Measurements from ENCODE around the gene DES. TPM values are rescaled to one million over a fixed set of nuclear protein-coding genes. Genes with fewer than 3 reads are reported as not detected.

DES gene
- total and polyA plus RNA-seq, 9 of the 15 experiments (the other 6 are each of a cell fraction or from before 2014, with no cell fraction given) = 2.5 to 58.9 (median 21.9) TPM

GRCh38 chr2:219447242-219448098, 29.3 kb downstream of the DES start (continued):
- TF ChIP-seq, protein P1, sequence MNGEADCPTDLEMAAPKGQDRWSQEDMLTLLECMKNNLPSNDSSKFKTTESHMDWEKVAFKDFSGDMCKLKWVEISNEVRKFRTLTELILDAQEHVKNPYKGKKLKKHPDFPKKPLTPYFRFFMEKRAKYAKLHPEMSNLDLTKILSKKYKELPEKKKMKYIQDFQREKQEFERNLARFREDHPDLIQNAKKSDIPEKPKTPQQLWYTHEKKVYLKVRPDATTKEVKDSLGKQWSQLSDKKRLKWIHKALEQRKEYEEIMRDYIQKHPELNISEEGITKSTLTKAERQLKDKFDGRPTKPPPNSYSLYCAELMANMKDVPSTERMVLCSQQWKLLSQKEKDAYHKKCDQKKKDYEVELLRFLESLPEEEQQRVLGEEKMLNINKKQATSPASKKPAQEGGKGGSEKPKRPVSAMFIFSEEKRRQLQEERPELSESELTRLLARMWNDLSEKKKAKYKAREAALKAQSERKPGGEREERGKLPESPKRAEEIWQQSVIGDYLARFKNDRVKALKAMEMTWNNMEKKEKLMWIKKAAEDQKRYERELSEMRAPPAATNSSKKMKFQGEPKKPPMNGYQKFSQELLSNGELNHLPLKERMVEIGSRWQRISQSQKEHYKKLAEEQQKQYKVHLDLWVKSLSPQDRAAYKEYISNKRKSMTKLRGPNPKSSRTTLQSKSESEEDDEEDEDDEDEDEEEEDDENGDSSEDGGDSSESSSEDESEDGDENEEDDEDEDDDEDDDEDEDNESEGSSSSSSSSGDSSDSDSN (IDR thresholded peaks at IDR 0.05; ENCODE audit: borderline replicate concordance in 1 of 2, low read depth in 2 of 2, low read length in 2 of 2) = no peak
- TF ChIP-seq ZKSCAN3 (CRISPR knock-in tag; IDR thresholded peaks at IDR 0.05) = no peak
- TF ChIP-seq MAFK (IDR thresholded peaks at IDR 0.05; ENCODE audit: low read length) = no peak
- no peak for TF ChIP-seq PHF20 (IDR thresholded peaks at IDR 0.05; ENCODE audit: partially characterized antibody)
- no peak for TF ChIP-seq ZNF511 (CRISPR knock-in tag; IDR thresholded peaks at IDR 0.05)
- TF ChIP-seq, protein P2, sequence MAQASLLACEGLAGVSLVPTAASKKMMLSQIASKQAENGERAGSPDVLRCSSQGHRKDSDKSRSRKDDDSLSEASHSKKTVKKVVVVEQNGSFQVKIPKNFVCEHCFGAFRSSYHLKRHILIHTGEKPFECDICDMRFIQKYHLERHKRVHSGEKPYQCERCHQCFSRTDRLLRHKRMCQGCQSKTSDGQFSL (CRISPR knock-in tag; IDR thresholded peaks at IDR 0.05) = no peak
- TF ChIP-seq, protein P2 (tag; IDR thresholded peaks at IDR 0.05) = no peak

All from K562 (cell line).